HG03175 (cell line): Measurements from ENCODE around the gene CWF19L2.

Experiments used
- ATAC-seq: cut with Tn5 transposase; IDR thresholded peaks from one replicate; pipeline ENCODE4 v1.9.1; 2021; ENCODE audit warnings: mild to moderate bottlenecking, moderate library complexity; ENCODE audit not compliant: unreplicated experiment

The CWF19L2 gene

GRCh38 chr11:107316426-107316825 lies 141.2 kb downstream of the CWF19L2 start:
- ATAC-seq: no peak

- no peak for ATAC-seq
Observed at GRCh38 chr11:107307991-107308390, 149.6 kb downstream of the CWF19L2 start.

- no peak for ATAC-seq
Observed at GRCh38 chr11:107301878-107302277, 155.7 kb downstream of the CWF19L2 start.

- ATAC-seq: no peak
Observed at GRCh38 chr11:107293677-107294344, 163.8 kb downstream of the CWF19L2 start.

GRCh38 chr11:107282195-107282594 lies 175.4 kb downstream of the CWF19L2 start:
- no peak for ATAC-seq
